ENCODE results near the gene KRTAP10-10.

GRCh38 chr21:44682580-44683151, 45.5 kb downstream of the KRTAP10-10 start:
- no peak for TF ChIP-seq CTCF (conservative IDR thresholded peaks at IDR 0.05 in 1 of 2, IDR thresholded peaks at IDR 0.05 in 1 of 2; ENCODE audit: low read depth in 1 of 2, low read length in 2 of 2)
- no peak for TF ChIP-seq EZH2 (IDR thresholded peaks at IDR 0.05; ENCODE audit: low read length, missing control alignments)

All from fibroblast of lung (primary cell).